Smooth muscle cell (in vitro differentiated cells): ENCODE measurements around the gene NOTCH4. TPM values are rescaled to one million over a fixed set of nuclear protein-coding genes. Genes with fewer than 3 reads are reported as not detected.

Experiments
- DNase-seq: peaks from one replicate; lab custom pipeline; 2025; ENCODE audit not compliant: unreplicated experiment; lab: John Stamatoyannopoulos, UW
- H2AFZ ChIP-seq: fragments of 200-600 bp; sonication (generic); 2 replicates; pipeline ENCODE4 v1.6.0; 2016; ENCODE audit warnings: antibody characterized with exemption, low read depth, mild to moderate bottlenecking
- H3F3A ChIP-seq: fragments of 200-600 bp; sonication (generic); 2 replicates; pipeline ENCODE4 v1.6.0; 2017; ENCODE audit warnings: antibody characterized with exemption, low read depth
- H3K27ac ChIP-seq: fragments of 200-600 bp; sonication (generic); 2 replicates; pipeline ENCODE4 v1.5.1; 2016; ENCODE audit warnings: low read depth, mild to moderate bottlenecking
- H3K27me3 ChIP-seq: fragments of 200-600 bp; sonication (generic); 2 replicates; pipeline ENCODE4 v1.6.1; 2016; ENCODE audit warnings: low read depth, mild to moderate bottlenecking
- H3K36me3 ChIP-seq: fragments of 200-600 bp; sonication (generic); 2 replicates; pipeline ENCODE4 v1.5.1; 2016; ENCODE audit warnings: low read depth
- H3K4me1 ChIP-seq: fragments of 200-600 bp; sonication (generic); 2 replicates; pipeline ENCODE4 v1.5.1; 2016; ENCODE audit warnings: low read depth
- H3K4me2 ChIP-seq: fragments of 200-600 bp; sonication (generic); 2 replicates; pipeline ENCODE4 v1.6.0; 2016; ENCODE audit warnings: mild to moderate bottlenecking
- H3K4me3 ChIP-seq: fragments of 200-600 bp; sonication (generic); 2 replicates; pipeline ENCODE4 v1.5.1; 2016; ENCODE audit warnings: mild to moderate bottlenecking
- H3K79me2 ChIP-seq: fragments of 200-600 bp; sonication (generic); 2 replicates; pipeline ENCODE4 v1.6.0; 2016; ENCODE audit warnings: low read depth, mild to moderate bottlenecking
- H3K9ac ChIP-seq: fragments of 200-600 bp; sonication (generic); 2 replicates; pipeline ENCODE4 v1.6.0; 2016; ENCODE audit warnings: low read depth
- H3K9me3 ChIP-seq: fragments of 200-600 bp; sonication (generic); replicated peaks from 2 replicates; pipeline ENCODE4 v1.5.1; 2016; ENCODE audit warnings: low read depth
- H4K20me1 ChIP-seq: fragments of 200-600 bp; sonication (generic); 2 replicates; pipeline ENCODE4 v1.6.0; 2016; ENCODE audit warnings: low read depth
- WGBS: methylation state at CpG from one replicate; pipeline ENCODE4 v1.1.7; 2016; ENCODE audit warnings: low lambda C conversion rate; 5-methylcytosine and 5-hydroxymethylcytosine counted together
- polyA plus RNA-seq: library from polyadenylated mRNA; unstranded; fragments of >200 nt; fragmentation: Nextera tagmentation; extraction: Ambion mirVana; gene quantifications from 2 replicates; pipeline ENCODE4 v1.2.1, GENCODE V29; 2016
- total RNA-seq: library from RNA; depleted of rRNA; stranded (reverse); fragments of >200 nt; gene quantifications from 2 replicates; pipeline ENCODE4 v1.2.3, GENCODE V29; 2014
- TF ChIP-seq, protein P1 (sequence below): fragments of 200-600 bp; sonication (generic); IDR thresholded peaks from 2 replicates; pipeline ENCODE4 v1.5.1; 2017; ENCODE audit warnings: borderline replicate concordance, mild to moderate bottlenecking, antibody characterized with exemption; ENCODE audit not compliant: insufficient read depth, poor library complexity, severe bottlenecking

NOTCH4 gene
- total and polyA plus RNA-seq, 2 experiments from 2014 or later, result 0.54 to 1.6 TPM

DNA sequence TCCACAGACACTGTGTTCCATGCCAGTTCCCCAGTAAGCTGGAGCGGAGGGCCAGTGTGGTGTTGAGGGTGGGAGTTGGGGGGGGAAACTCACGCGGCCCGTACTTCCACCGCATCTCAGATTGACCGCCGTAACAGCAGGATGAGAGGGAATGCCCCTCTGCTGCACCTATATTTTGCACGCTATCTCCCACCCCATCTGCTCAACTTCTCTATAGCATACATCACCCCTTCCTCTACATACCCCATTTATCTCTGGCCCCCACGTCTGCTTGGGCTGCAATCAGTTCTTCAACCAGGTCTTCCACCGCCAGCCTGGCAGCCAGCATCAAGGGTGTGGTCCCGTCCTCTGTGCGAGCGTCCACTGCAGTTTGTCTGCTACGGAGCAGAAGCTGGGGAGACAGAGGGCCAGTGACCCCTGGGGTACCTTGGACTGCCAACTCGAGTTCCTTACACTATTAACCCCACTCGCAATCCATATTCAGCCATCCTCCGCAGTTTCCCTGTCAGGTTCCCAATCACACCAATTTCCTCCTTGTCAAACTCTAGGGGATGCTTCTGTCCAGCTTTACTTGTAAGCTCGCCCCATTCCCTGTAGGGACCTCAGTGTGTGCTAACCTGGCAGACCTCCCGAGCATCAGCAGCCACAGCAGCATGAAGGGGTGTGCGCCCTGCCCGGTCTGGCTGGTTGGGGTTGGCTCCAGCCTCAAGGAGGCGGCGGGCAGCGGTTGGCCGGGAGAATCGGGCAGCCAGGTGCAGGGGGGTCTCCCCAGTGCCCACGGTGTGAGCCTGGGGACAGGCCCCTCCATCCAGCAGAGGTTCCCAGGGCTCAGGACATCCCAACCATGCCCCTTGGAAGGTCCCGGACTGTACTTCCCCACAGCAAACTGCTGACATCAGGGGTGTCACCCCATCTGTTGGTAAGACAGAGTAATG, 26.9 kb downstream of the NOTCH4 start:
- Histone ChIP-seq H3K27me3 (no peaks in the 10 kb centered on the region), H3K9ac (peak overlapping the region; percentile 97), H3K79me2 (no peaks in the 10 kb centered on the region), H2AFZ (no peak overlapping the region), H3K27ac (peak overlapping the region; percentile 99), H4K20me1 (no peaks in the 10 kb centered on the region), H3F3A (peaks cover 23% of the 10 kb centered on the region), H3K4me3 (peak overlapping the region; percentile 73), H3K9me3 (no peaks in the 10 kb centered on the region), H3K4me2 (peak overlapping the region; percentile 86), H3K4me1 (peaks cover 18% of the 10 kb centered on the region), H3K36me3 (no peaks in the 10 kb centered on the region)
- TF ChIP-seq, protein P1, sequence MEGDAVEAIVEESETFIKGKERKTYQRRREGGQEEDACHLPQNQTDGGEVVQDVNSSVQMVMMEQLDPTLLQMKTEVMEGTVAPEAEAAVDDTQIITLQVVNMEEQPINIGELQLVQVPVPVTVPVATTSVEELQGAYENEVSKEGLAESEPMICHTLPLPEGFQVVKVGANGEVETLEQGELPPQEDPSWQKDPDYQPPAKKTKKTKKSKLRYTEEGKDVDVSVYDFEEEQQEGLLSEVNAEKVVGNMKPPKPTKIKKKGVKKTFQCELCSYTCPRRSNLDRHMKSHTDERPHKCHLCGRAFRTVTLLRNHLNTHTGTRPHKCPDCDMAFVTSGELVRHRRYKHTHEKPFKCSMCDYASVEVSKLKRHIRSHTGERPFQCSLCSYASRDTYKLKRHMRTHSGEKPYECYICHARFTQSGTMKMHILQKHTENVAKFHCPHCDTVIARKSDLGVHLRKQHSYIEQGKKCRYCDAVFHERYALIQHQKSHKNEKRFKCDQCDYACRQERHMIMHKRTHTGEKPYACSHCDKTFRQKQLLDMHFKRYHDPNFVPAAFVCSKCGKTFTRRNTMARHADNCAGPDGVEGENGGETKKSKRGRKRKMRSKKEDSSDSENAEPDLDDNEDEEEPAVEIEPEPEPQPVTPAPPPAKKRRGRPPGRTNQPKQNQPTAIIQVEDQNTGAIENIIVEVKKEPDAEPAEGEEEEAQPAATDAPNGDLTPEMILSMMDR, result no peak
- 68% methylated on average over 26 of the region's 28 CpGs for WGBS
- DNase-seq, result no peak

DNA sequence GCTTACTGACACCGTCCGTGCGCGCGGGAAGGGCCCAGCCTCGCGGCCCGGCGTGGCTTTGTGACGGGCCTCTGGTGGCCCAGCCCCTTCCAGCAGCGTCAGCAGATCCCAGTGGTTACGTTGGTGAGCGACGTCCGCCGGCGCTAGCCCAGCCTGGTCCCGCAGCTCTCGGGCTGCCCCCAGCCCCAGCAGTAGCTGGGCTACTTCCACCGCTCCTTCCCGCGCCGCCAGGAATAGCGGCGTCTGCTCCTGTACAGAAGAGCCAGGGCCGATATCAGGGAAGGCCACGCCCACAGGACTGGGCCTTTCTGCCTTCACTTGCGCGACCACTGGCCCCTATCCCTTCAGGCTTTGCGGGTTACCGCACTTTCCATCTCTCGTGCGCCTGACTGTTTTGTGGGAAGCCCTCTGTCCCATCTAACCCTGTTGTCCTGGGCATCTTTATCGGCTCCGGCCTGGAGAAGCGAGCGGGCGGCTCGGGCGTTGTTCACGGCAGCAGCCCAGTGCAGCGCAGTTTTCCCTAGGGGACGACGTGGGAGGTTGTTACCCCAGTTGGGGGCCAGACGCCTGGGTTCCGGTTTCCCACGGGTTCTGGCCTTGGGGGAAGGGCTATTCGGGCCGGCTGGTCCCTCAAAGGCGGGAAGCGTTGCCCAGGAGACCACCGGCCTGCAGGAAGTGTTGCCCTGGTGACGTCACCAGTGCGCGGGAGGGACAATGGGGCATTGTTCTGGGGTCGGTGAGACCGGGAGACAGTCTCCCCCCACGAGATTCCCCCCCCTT, 27.8 kb downstream of the NOTCH4 start:
- Histone ChIP-seq H3K36me3 (no peaks in the 10 kb centered on the region), H3K4me2 (peak overlapping the region; percentile 86), H3K27me3 (no peaks in the 10 kb centered on the region), H3K4me3 (peak overlapping the region; percentile 73), H3K79me2 (no peaks in the 10 kb centered on the region), H3F3A (peaks cover 23% of the 10 kb centered on the region), H2AFZ (peak overlapping the region; percentile 57), H3K9me3 (no peaks in the 10 kb centered on the region), H4K20me1 (no peaks in the 10 kb centered on the region), H3K9ac (peak overlapping the region; percentile 97), H3K4me1 (peaks cover 25% of the 10 kb centered on the region), H3K27ac (peak overlapping the region; percentile 99)
- under 1% methylated on average over 58 of the region's 58 CpGs for WGBS
- TF ChIP-seq, protein P1, result no peak
- DNase-seq, result peak; percentile 84

DNA sequence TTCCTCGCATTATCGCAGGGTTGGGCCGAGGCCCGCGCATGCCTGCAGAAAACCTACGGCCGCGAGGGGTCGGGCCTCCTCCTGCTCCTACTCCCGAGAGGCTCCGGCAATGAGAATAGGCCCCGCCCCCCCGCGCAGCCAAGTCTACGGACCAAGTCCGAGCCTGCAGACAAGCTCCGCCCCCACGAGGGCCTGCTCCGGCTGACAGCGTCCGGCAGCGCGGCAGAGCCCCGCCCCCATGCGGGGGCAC, 28.3 kb downstream of the NOTCH4 start:
- Histone ChIP-seq H4K20me1 (no peaks in the 10 kb centered on the region), H2AFZ (no peak overlapping the region), H3K36me3 (no peaks in the 10 kb centered on the region), H3K27me3 (no peaks in the 10 kb centered on the region), H3K4me1 (peaks cover 30% of the 10 kb centered on the region), H3F3A (peaks cover 23% of the 10 kb centered on the region), H3K9me3 (no peaks in the 10 kb centered on the region), H3K4me2 (peak overlapping the region; percentile 86), H3K9ac (no peak overlapping the region), H3K27ac (peak overlapping the region; percentile 99), H3K4me3 (peak overlapping the region; percentile 73), H3K79me2 (no peaks in the 10 kb centered on the region)
- peak; percentile 100 for DNase-seq
- TF ChIP-seq, protein P1, result no peak
- WGBS, result under 1% methylated on average over 25 of the region's 25 CpGs
